A549 (cell line): Measurements from ENCODE around the gene GLRA1. TPM values are rescaled to one million over a fixed set of nuclear protein-coding genes. Genes with fewer than 3 reads are reported as not detected.

Source experiments
- ATAC-seq, 2 experiments: fragments of 200-7000 bp in 1 of 2; fragments of >200 bp in 1 of 2; cut with Nextera tagmentation in 1 of 2; cut with Tn5 transposase in 1 of 2; 3 replicates each; pipeline versions ENCODE4 v1.8.0 to v1.9.1; 2018 to 2020; ENCODE audit warnings: mild to moderate bottlenecking in 1 of 2, moderate library complexity in 1 of 2
- CTCF ChIA-PET: fragments of 300-600 bp; sonication (Branson Sonifier 250); formaldehyde crosslinking; extraction: SDS; loops from one replicate; lab custom pipeline; 2021; ENCODE audit warnings: antibody characterized with exemption, inconsistent platforms; lab: Yijun Ruan, JAX
- POLR2A ChIA-PET: fragments of 350-600 bp; formaldehyde crosslinking; extraction: SDS; loops from one replicate; lab custom pipeline; 2021; ENCODE audit warnings: antibody characterized with exemption, inconsistent platforms; lab: Yijun Ruan, JAX
- DNase-seq, 2 experiments: peaks; one replicate each; pipeline versions ENCODE4 v3.0.0 to v3.0.0-alpha.2; 2011 to 2016; ENCODE audit warnings: low read depth in 1 of 2, low spot score in 1 of 2
- FAIRE-seq: peaks from 2 replicates; lab custom pipeline; 2011; peaks lifted over from hg19 to GRCh38; lab: Jason Lieb, UNC
- H3K27ac ChIP-seq, 2 experiments: fragments of >200 bp; sonication (Bioruptor Twin); formaldehyde crosslinking; 3 replicates each; pipeline ENCODE4 v1.5.1; 2016 to 2017
- H3K4me1 ChIP-seq: fragments of >200 bp; sonication (Bioruptor Twin); formaldehyde crosslinking; 3 replicates; pipeline ENCODE4 v1.6.1; 2016
- H3K4me2 ChIP-seq: fragments of >200 bp; sonication (Bioruptor Twin); formaldehyde crosslinking; 3 replicates; pipeline ENCODE4 v1.6.1; 2016
- H3K4me3 ChIP-seq: fragments of >200 bp; sonication (Bioruptor Twin); formaldehyde crosslinking; 3 replicates; pipeline ENCODE4 v1.5.1; 2016
- H3K9me3 ChIP-seq: fragments of >200 bp; sonication (Bioruptor Twin); formaldehyde crosslinking; 3 replicates; pipeline ENCODE4 v1.6.1; 2016
- CBX2 ChIP-seq: fragments of 200-600 bp; sonication (generic); IDR thresholded peaks from 2 replicates; pipeline ENCODE4 v1.6.1; 2016; ENCODE audit warnings: low read depth, mild to moderate bottlenecking, borderline replicate concordance
- CEBPB ChIP-seq, 2 experiments: fragments of >200 bp in 1 of 2; sonication (Bioruptor Twin) in 1 of 2; formaldehyde crosslinking in 1 of 2; IDR thresholded peaks; 2 replicates each; pipeline ENCODE4 v1.6.1; 2012 to 2016
- CHD2 ChIP-seq: fragments of 150-350 bp; IDR thresholded peaks from 2 replicates; pipeline ENCODE4 v1.6.1; 2014; ENCODE audit warnings: low read length; ENCODE audit not compliant: partially characterized antibody
- EHF ChIP-seq: fragments of 250-450 bp; sonication (Bioruptor Pico); IDR thresholded peaks from 2 replicates; pipeline ENCODE4 v1.5.0; 2020; ENCODE audit warnings: mild to moderate bottlenecking
- ESRRA ChIP-seq: fragments of 150-350 bp; IDR thresholded peaks from 2 replicates; pipeline ENCODE4 v1.6.1; 2014; ENCODE audit warnings: mild to moderate bottlenecking, low read length, borderline replicate concordance
- FOSB ChIP-seq: fragments of 250-450 bp; sonication (Bioruptor Pico); IDR thresholded peaks from 2 replicates; pipeline ENCODE4 v1.5.0; 2020; ENCODE audit warnings: mild to moderate bottlenecking, moderate library complexity
- FOSL2 ChIP-seq, 2 experiments: fragments of 450-650 bp in 1 of 2; fragments of >200 bp in 1 of 2; sonication (Bioruptor Twin) in 1 of 2; formaldehyde crosslinking; IDR thresholded peaks; 2 replicates each; pipeline versions ENCODE4 v1.5.0 to v1.6.1; 2016 to 2020; ENCODE audit warnings: mild to moderate bottlenecking in 1 of 2, moderate library complexity in 1 of 2
- FOXS1 ChIP-seq: fragments of 250-450 bp; sonication (Bioruptor Pico); IDR thresholded peaks from 2 replicates; pipeline ENCODE4 v1.5.0; 2020; ENCODE audit warnings: mild to moderate bottlenecking, moderate library complexity
- GATA3 ChIP-seq: IDR thresholded peaks from 2 replicates; pipeline ENCODE4 v1.6.1; 2012; ENCODE audit warnings: borderline replicate concordance
- HDAC2 ChIP-seq: fragments of 200-600 bp; sonication (generic); IDR thresholded peaks from 2 replicates; pipeline ENCODE4 v1.6.1; 2016
- HOXA7 ChIP-seq: fragments of 250-450 bp; sonication (Bioruptor Pico); IDR thresholded peaks from 2 replicates; pipeline ENCODE4 v1.5.0; 2020; ENCODE audit warnings: mild to moderate bottlenecking, moderate library complexity
- HOXB5 ChIP-seq: fragments of 250-450 bp; sonication (Bioruptor Pico); IDR thresholded peaks from 2 replicates; pipeline ENCODE4 v1.5.0; 2020; ENCODE audit warnings: mild to moderate bottlenecking, moderate library complexity
- JUNB ChIP-seq: fragments of >200 bp; sonication (Bioruptor Twin); formaldehyde crosslinking; IDR thresholded peaks from 2 replicates; pipeline ENCODE4 v1.6.1; 2016
- KDM1A ChIP-seq: fragments of 200-600 bp; sonication (generic); IDR thresholded peaks from 2 replicates; pipeline ENCODE4 v1.6.1; 2016; ENCODE audit warnings: low read depth, mild to moderate bottlenecking
- MYC ChIP-seq: IDR thresholded peaks from 2 replicates; pipeline ENCODE4 v1.6.1; 2012; ENCODE audit warnings: mild to moderate bottlenecking, inconsistent platforms, low read length, improper control_type of control experiment, borderline replicate concordance
- NPAS2 ChIP-seq: fragments of 250-450 bp; sonication (Bioruptor Pico); IDR thresholded peaks from 2 replicates; pipeline ENCODE4 v1.8.0; 2022; ENCODE audit warnings: mild to moderate bottlenecking, moderate library complexity, borderline replicate concordance
- NR3C1 ChIP-seq: fragments of >200 bp; sonication (Bioruptor Twin); formaldehyde crosslinking; IDR thresholded peaks from 3 replicates; pipeline ENCODE4 v1.6.1; 2017
- PHF8 ChIP-seq: fragments of 200-600 bp; sonication (generic); IDR thresholded peaks from 2 replicates; pipeline ENCODE4 v1.6.1; 2016; ENCODE audit warnings: low read depth, mild to moderate bottlenecking, antibody characterized with exemption, moderate library complexity, borderline replicate concordance
- POLR2A ChIP-seq: IDR thresholded peaks from 2 replicates; pipeline ENCODE4 v1.6.1; 2012; ENCODE audit warnings: mild to moderate bottlenecking, low read length
- RNF2 ChIP-seq: fragments of 200-600 bp; sonication (generic); IDR thresholded peaks from 2 replicates; pipeline ENCODE4 v1.6.1; 2016; ENCODE audit warnings: low read depth, mild to moderate bottlenecking, antibody characterized with exemption, moderate library complexity, borderline replicate concordance
- TFCP2L1 ChIP-seq: fragments of 250-450 bp; sonication (Bioruptor Pico); IDR thresholded peaks from 2 replicates; pipeline ENCODE4 v1.5.0; 2021; ENCODE audit warnings: mild to moderate bottlenecking
- ZSCAN20 ChIP-seq: fragments of 250-450 bp; sonication (Bioruptor Pico); IDR thresholded peaks from 2 replicates; pipeline ENCODE4 v1.8.0; 2022; ENCODE audit warnings: mild to moderate bottlenecking, moderate library complexity
- WGBS: methylation state at CpG from one replicate; pipeline ENCODE4 v1.1.6; 2017; ENCODE audit errors: missing lambda C conversion rate; 5-methylcytosine and 5-hydroxymethylcytosine counted together
- polyA plus RNA-seq, 4 experiments: library from polyadenylated mRNA; depleted of rRNA in 3 of 4; stranded (reverse); fragments of >200 nt; fragmentation: RNase III in 1 of 4; extraction: RNeasy Plus Mini Kit Qiagen cat#74134 plus additional on column Dnase treatment in 1 of 4; gene quantifications; 2 replicates in 3 of 4; 3 replicates in 1 of 4; pipeline ENCODE4 v1.2.3, GENCODE V29; 2011 to 2017
- TF ChIP-seq, protein P1 (sequence below): fragments of 150-350 bp; IDR thresholded peaks from 2 replicates; pipeline ENCODE4 v1.6.1; 2014; ENCODE audit warnings: low read depth, mild to moderate bottlenecking, low read length
- TF ChIP-seq, protein P2 (sequence below): fragments of 250-450 bp; sonication (Bioruptor Pico); IDR thresholded peaks from 2 replicates; pipeline ENCODE4 v1.5.0; 2021; ENCODE audit warnings: mild to moderate bottlenecking, moderate library complexity, borderline replicate concordance

The GLRA1 gene
- polyA plus RNA-seq, 2 of the 4 experiments (the other 2 are of a cell fraction): not detected

DNA sequence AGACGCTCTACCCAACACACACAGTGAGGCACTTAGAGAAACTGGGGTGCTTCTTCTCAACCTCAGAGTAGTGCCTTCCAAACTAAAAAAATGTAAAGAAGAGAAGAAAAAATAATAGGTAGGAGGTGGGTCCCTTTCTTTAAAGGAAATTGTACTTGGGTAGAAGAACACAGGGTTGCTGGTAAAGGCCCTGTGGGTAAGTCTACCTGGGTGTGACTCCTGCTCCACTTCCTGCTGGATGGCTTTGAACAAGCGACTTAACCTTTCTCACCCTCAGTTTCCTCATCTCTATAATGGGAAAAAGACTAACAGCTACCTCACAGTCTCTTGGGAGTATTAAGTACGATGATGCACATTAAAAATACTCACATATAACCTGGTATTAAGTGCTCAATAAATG lies 32.1 kb upstream of the GLRA1 start:
- FAIRE-seq: no peak
- POLR2A ChIA-PET: no interaction called here
- CTCF ChIA-PET: interaction anchor here (1.0 kb wide), 1 partner anchor 10 kb away, joined by 3 read pairs; no protein-coding TSS in a partner anchor

DNA sequence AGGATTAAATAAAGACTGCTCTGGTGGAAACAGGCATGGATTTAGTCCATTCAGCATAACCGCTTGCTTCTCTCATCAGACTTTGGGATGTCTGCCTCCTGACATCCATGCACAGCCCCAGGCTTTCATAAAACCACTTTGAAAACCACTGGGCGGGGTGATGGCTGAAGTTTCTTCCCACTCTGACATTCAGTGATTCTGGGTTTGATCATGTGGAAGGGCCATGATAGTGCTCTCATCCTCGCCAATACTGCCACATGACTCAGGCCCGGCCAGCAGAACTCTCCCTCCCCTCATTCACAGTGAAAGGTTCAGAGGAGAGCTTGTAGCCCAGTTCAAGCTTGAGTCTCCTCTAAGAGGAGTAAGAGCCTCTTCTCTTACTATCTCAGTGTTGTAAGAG lies 29.6 kb upstream of the GLRA1 start:
- no peaks in the 10 kb centered on the region for H3K9me3 ChIP-seq
- H3K4me3 ChIP-seq: no peak overlapping the region
- ChIA-PET CTCF (no interaction called here), POLR2A (no interaction called here)
- H3K27ac ChIP-seq: no peak overlapping the region
- ATAC-seq: no peak
- 8% methylated on average over 4 of the region's 4 CpGs for WGBS
- TF ChIP-seq NPAS2 (CRISPR knock-in tag): no peak
- no peak for TF ChIP-seq PHF8
- no peak for TF ChIP-seq TFCP2L1
- no peak for TF ChIP-seq HOXA7 (CRISPR knock-in tag)
- TF ChIP-seq HDAC2: no peak
- no peak for TF ChIP-seq NR3C1
- TF ChIP-seq FOXS1: no peak
- no peak for TF ChIP-seq RNF2
- TF ChIP-seq EHF (CRISPR knock-in tag): no peak
- no peak for TF ChIP-seq POLR2A
- TF ChIP-seq HOXB5 (CRISPR knock-in tag): no peak
- no peak for TF ChIP-seq KDM1A
- no peak for TF ChIP-seq JUNB
- no peak for TF ChIP-seq CHD2
- no peak for TF ChIP-seq ZSCAN20 (CRISPR knock-in tag)
- TF ChIP-seq, protein P1, sequence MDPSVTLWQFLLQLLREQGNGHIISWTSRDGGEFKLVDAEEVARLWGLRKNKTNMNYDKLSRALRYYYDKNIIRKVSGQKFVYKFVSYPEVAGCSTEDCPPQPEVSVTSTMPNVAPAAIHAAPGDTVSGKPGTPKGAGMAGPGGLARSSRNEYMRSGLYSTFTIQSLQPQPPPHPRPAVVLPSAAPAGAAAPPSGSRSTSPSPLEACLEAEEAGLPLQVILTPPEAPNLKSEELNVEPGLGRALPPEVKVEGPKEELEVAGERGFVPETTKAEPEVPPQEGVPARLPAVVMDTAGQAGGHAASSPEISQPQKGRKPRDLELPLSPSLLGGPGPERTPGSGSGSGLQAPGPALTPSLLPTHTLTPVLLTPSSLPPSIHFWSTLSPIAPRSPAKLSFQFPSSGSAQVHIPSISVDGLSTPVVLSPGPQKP: no peak
- TF ChIP-seq CBX2: no peak
- no peak for TF ChIP-seq MYC
- TF ChIP-seq FOSB (CRISPR knock-in tag): no peak
- no peak for FAIRE-seq
- DNase-seq: no peak
- H3K4me2 ChIP-seq: no peak overlapping the region
- no peaks in the 10 kb centered on the region for H3K4me1 ChIP-seq

More for the DNA sequence above, 32.1 kb upstream of the GLRA1 start:
- 0% methylated on average over 3 of the region's 3 CpGs for WGBS
- no peaks in the 10 kb centered on the region for H3K9me3 ChIP-seq
- TF ChIP-seq ESRRA (no peak), HDAC2 (no peak), FOSL2 (IDR thresholded peaks at IDR 0.05) (no peak), FOSL2 (CRISPR knock-in tag; IDR thresholded peaks at IDR 0.05) (no peak), GATA3 (no peak), FOSB (CRISPR knock-in tag) (no peak)
- TF ChIP-seq, protein P2, sequence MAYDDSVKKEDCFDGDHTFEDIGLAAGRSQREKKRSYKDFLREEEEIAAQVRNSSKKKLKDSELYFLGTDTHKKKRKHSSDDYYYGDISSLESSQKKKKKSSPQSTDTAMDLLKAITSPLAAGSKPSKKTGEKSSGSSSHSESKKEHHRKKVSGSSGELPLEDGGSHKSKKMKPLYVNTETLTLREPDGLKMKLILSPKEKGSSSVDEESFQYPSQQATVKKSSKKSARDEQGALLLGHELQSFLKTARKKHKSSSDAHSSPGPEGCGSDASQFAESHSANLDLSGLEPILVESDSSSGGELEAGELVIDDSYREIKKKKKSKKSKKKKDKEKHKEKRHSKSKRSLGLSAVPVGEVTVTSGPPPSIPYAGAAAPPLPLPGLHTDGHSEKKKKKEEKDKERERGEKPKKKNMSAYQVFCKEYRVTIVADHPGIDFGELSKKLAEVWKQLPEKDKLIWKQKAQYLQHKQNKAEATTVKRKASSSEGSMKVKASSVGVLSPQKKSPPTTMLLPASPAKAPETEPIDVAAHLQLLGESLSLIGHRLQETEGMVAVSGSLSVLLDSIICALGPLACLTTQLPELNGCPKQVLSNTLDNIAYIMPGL (CRISPR knock-in tag): no peak
- TF ChIP-seq, all 56 proteins: peak for 0
- no peak for DNase-seq
- H3K4me3 ChIP-seq: no peak overlapping the region
- H3K27ac ChIP-seq: no peak overlapping the region
- ATAC-seq: no peak
- no peak overlapping the region for H3K4me2 ChIP-seq
- H3K4me1 ChIP-seq: no peaks in the 10 kb centered on the region

DNA sequence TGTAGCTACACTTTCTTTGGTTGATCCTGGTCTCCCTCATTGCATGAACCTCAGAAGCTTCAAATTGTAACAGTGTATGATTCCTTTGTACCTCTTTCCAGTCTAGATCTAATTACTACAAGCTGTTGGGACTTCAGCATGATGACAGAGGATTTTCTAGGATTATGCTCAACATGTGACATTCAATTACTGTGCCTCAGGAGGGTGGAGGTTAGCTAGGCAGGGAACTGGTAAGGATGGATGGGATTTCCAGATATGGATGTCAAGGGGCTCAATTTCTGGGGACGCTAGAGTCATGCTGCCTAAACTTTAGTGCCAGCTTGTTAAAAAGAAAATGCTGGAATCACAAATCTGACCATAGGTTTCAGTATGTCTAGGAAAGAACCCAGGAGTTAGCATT lies 29.2 kb upstream of the GLRA1 start:
- TF ChIP-seq FOSL2 (IDR thresholded peaks at IDR 0.05): no peak
- TF ChIP-seq FOSL2 (CRISPR knock-in tag; IDR thresholded peaks at IDR 0.05): no peak
- no peak for TF ChIP-seq CEBPB (IDR thresholded peaks at IDR 0.05)
- Histone ChIP-seq H3K9me3 (no peaks in the 10 kb centered on the region), H3K4me3 (no peak overlapping the region), H3K4me2 (no peak overlapping the region), H3K27ac (no peak overlapping the region), H3K4me1 (no peaks in the 10 kb centered on the region)
- CTCF ChIA-PET: no interaction called here
- DNase-seq (no peak), ATAC-seq (no peak), FAIRE-seq (no peak)
- 15% methylated on average over 1 of the region's 1 CpG for WGBS
- POLR2A ChIA-PET: no interaction called here
